IMR-90 (cell line): Measurements from ENCODE around the gene AK1. TPM values are rescaled to one million over a fixed set of nuclear protein-coding genes. Genes with fewer than 3 reads are reported as not detected.

Experiments
- CTCF ChIP-seq: conservative IDR thresholded peaks from 2 replicates; pipeline ENCODE4 v1.5.1; 2012; ENCODE audit warnings: mild to moderate bottlenecking, low read depth, low read length, improper control_type of control experiment
- POLR2A ChIP-seq: IDR thresholded peaks from 2 replicates; pipeline ENCODE4 v1.6.1; 2012; ENCODE audit warnings: mild to moderate bottlenecking, low read depth, low read length
- RCOR1 ChIP-seq: IDR thresholded peaks from 2 replicates; pipeline ENCODE4 v1.6.1; 2012; ENCODE audit warnings: mild to moderate bottlenecking, low read length, improper control_type of control experiment; ENCODE audit not compliant: insufficient replicate concordance
- polyA plus RNA-seq, 3 experiments: library from polyadenylated mRNA; depleted of rRNA; stranded (reverse); fragments of >200 nt; gene quantifications; 2 replicates each; pipeline ENCODE4 v1.2.3, GENCODE V29; 2012; ENCODE audit warnings: low replicate concordance in 1 of 3
- total RNA-seq: library from RNA; depleted of rRNA; stranded (reverse); fragments of >200 nt; gene quantifications from 2 replicates; pipeline ENCODE4 v1.2.3, GENCODE V29; 2012

AK1 gene
- total and polyA plus RNA-seq, 2 of the 4 experiments (the other 2 are of a cell fraction) = 44.8 to 119 TPM

GRCh38 chr9:127853312-127854183, 23.9 kb downstream of the AK1 start (continued):
- TF ChIP-seq CTCF = no peak
- no peak for TF ChIP-seq RCOR1
- TF ChIP-seq POLR2A = no peak
